ENCODE data around the gene SP2. TPM values are rescaled to one million over a fixed set of nuclear protein-coding genes. Genes with fewer than 3 reads are reported as not detected.

The SP2 gene
- total RNA-seq, 1 experiment from 2014 or later, result 22.2 TPM

DNA sequence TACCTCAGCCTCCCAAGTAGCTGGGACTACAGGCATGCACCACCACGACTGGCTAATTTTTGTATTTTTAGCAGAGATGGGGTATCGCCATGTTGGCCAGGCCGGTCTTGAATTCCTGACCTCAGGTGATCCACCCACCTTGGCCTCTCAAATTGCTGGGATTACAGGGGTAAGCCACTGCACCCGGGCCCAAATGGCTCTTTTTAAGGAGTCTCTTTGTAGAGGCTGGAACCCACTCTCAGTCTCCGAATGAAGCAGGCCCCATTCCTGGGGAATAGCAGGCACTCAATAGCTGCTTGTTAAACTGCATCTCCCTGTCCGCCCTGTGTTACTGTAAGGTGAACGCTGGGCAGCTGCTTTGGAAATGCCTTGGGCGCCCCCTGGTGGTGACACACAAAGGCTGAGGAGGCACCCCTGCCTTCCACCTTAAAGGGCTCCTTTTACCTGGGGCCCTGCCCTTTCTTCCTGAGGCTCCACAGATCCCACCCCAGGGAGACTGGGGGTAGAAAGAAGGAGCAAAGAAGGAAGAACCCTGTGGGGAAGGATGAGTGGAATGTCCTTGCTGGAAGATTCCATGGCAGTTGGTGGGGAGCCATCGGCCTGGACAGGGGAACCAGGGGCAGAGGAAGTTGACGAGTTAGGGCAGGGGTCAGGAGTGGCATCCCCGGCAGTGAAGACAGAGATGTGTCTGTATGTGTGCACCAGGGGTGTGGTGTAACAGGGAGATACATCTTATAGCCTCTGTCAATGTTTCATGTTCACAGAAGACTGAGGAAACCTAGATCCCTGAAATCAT is 6.1 kb upstream of the SP2 start:
- intact Hi-C loops (cut with micrococcal nuclease), result loop anchor here (1.0 to 10.0 kb wide), 2 partner anchors 49 to 235 kb away; partner anchors contain the start of gene SCRN2
- H3K4me1 ChIP-seq (ENCODE audit: control insufficient read depth in 1 of 2, insufficient read depth in 2 of 2, low read length in 2 of 2), result peaks cover 0 to 32% of the 10 kb centered on the region in 2 experiments; a peak in 2 of 4 replicates
- H3K9me3 ChIP-seq (ENCODE audit: control insufficient read depth in 1 of 2, insufficient read depth in 1 of 2, low read depth in 1 of 2, low read length in 2 of 2), result no peaks in the 10 kb centered on the region
- ATAC-seq, result peak; percentile 99
- H3K36me3 ChIP-seq (ENCODE audit: control insufficient read depth in 1 of 2, insufficient read depth in 2 of 2, low read length in 2 of 2), result no peaks in the 10 kb centered on the region
- no peak overlapping the region for H2AFZ ChIP-seq (ENCODE audit: low read depth, low read length, poor library complexity, severe bottlenecking)
- TF ChIP-seq RAD21 (IDR thresholded peaks at IDR 0.05; ENCODE audit: low read depth) (peak; percentile 100), YY1 (IDR thresholded peaks at IDR 0.05; ENCODE audit: extremely low read depth, insufficient replicate concordance, low read depth, low read length) (no peak), CTCF (IDR thresholded peaks at IDR 0.05 in 2 of 3, conservative IDR thresholded peaks at IDR 0.05 in 1 of 3; ENCODE audit: borderline replicate concordance in 1 of 3, insufficient read depth in 1 of 3, low read depth in 2 of 3, low read length in 2 of 3) (peak; percentile 97 to 100 (median 98)), MAX (IDR thresholded peaks at IDR 0.05) (no peak), EZH2 (IDR thresholded peaks at IDR 0.05) (no peak)
- TF ChIP-seq, protein P1, sequence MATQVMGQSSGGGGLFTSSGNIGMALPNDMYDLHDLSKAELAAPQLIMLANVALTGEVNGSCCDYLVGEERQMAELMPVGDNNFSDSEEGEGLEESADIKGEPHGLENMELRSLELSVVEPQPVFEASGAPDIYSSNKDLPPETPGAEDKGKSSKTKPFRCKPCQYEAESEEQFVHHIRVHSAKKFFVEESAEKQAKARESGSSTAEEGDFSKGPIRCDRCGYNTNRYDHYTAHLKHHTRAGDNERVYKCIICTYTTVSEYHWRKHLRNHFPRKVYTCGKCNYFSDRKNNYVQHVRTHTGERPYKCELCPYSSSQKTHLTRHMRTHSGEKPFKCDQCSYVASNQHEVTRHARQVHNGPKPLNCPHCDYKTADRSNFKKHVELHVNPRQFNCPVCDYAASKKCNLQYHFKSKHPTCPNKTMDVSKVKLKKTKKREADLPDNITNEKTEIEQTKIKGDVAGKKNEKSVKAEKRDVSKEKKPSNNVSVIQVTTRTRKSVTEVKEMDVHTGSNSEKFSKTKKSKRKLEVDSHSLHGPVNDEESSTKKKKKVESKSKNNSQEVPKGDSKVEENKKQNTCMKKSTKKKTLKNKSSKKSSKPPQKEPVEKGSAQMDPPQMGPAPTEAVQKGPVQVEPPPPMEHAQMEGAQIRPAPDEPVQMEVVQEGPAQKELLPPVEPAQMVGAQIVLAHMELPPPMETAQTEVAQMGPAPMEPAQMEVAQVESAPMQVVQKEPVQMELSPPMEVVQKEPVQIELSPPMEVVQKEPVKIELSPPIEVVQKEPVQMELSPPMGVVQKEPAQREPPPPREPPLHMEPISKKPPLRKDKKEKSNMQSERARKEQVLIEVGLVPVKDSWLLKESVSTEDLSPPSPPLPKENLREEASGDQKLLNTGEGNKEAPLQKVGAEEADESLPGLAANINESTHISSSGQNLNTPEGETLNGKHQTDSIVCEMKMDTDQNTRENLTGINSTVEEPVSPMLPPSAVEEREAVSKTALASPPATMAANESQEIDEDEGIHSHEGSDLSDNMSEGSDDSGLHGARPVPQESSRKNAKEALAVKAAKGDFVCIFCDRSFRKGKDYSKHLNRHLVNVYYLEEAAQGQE (IDR thresholded peaks at IDR 0.05; ENCODE audit: low read depth), result no peak
- TF ChIP-seq, protein P2, sequence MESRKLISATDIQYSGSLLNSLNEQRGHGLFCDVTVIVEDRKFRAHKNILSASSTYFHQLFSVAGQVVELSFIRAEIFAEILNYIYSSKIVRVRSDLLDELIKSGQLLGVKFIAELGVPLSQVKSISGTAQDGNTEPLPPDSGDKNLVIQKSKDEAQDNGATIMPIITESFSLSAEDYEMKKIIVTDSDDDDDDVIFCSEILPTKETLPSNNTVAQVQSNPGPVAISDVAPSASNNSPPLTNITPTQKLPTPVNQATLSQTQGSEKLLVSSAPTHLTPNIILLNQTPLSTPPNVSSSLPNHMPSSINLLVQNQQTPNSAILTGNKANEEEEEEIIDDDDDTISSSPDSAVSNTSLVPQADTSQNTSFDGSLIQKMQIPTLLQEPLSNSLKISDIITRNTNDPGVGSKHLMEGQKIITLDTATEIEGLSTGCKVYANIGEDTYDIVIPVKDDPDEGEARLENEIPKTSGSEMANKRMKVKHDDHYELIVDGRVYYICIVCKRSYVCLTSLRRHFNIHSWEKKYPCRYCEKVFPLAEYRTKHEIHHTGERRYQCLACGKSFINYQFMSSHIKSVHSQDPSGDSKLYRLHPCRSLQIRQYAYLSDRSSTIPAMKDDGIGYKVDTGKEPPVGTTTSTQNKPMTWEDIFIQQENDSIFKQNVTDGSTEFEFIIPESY (IDR thresholded peaks at IDR 0.05; ENCODE audit: extremely low read depth, insufficient replicate concordance, low read length), result no peak
- no peaks in the 10 kb centered on the region for H3K9me2 ChIP-seq (ENCODE audit: insufficient read depth)
- H3K79me2 ChIP-seq (ENCODE audit: insufficient read depth, low read length), result no peaks in the 10 kb centered on the region
- no peaks in the 10 kb centered on the region for H4K20me1 ChIP-seq (ENCODE audit: insufficient read depth)
- CTCF ChIA-PET, result interaction anchor here (0.6 to 8.7 kb wide), 21 partner anchors 9 to 128 kb away, joined by 3 to 393 read pairs (median 4); partner anchors contain the start of genes CDK5RAP3, LRRC46, MRPL10 and OSBPL7
- no peaks in the 10 kb centered on the region for H3K27me3 ChIP-seq (ENCODE audit: insufficient read depth, low read length)
- H3K4me2 ChIP-seq (ENCODE audit: low read length), result no peak overlapping the region
- RAD21 ChIA-PET (ENCODE audit: low non-redundant PET in 1 of 2, low total read pairs in 2 of 2, uncharacterized antibody in 2 of 2, unreplicated experiment in 2 of 2), result interaction anchor here (0.6 to 3.5 kb wide), 7 partner anchors 39 to 111 kb away, joined by 3 to 43 read pairs (median 5); partner anchors contain the start of genes SCRN2 (in 2 of the 2), SP6 (in 2 of the 2) and PNPO (in 1 of the 2)
- POLR2A ChIA-PET, result interaction anchor here (0.9 to 2.9 kb wide), 4 partner anchors 47 to 129 kb away, joined by 3 to 15 read pairs (median 8); partner anchors contain the start of gene SCRN2
- H3K4me3 ChIP-seq (replicated peaks in 1 of 2; ENCODE audit: low read depth in 1 of 2, low read length in 2 of 2), result no peak overlapping the region
- DNase-seq (ENCODE audit: low read depth, low spot score), result peak; percentile 78
- H3K27ac ChIP-seq (ENCODE audit: low read depth, low read length), result no peak overlapping the region
- no TSS peak for BruUV-seq (replicated peaks)
- no peak overlapping the region for H3K9ac ChIP-seq (ENCODE audit: low read length)
